D721Med (cell line): ENCODE results near the gene TCF4.

Source experiments
- DNase-seq: peaks from one replicate; pipeline ENCODE4 v3.0.0; 2011; ENCODE audit warnings: low spot score; ENCODE audit not compliant: insufficient read length
- FAIRE-seq: peaks from 2 replicates; lab custom pipeline; 2011; peaks lifted over from hg19 to GRCh38; lab: Jason Lieb, UNC
- TF ChIP-seq, protein P1 (sequence below): IDR thresholded peaks from 2 replicates; pipeline ENCODE4 v1.5.1; 2012; ENCODE audit warnings: mild to moderate bottlenecking, control low read depth; ENCODE audit not compliant: insufficient read depth; ENCODE audit errors: missing control alignments

TCF4 gene

DNA sequence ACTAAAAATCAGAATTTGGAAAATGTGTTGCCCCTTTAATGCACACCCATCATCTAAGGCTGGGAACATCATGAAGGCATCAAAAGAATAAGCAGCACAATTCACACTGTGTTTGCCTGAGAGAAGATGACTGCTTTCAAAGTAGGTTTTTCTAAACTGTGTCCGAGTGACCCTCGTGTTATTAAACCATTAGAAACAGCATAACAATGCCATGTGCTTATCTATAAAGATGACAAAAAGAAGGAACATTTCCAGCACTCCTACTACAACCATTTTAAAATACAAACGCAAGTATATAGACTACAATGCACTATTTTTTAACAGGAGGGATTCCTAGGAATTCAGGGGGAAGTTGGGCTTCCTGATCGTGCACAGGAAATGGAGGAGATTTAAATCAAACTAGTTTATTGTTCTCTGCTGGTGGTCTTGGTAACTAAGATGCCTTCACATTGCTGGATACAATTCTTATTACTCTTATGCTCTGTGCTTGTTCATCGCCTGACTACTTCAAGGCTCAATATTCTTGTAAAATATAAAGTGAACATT, 322.8 kb downstream of the TCF4 start:
- DNase-seq (no peak), FAIRE-seq (no peak)
- TF ChIP-seq, protein P1, sequence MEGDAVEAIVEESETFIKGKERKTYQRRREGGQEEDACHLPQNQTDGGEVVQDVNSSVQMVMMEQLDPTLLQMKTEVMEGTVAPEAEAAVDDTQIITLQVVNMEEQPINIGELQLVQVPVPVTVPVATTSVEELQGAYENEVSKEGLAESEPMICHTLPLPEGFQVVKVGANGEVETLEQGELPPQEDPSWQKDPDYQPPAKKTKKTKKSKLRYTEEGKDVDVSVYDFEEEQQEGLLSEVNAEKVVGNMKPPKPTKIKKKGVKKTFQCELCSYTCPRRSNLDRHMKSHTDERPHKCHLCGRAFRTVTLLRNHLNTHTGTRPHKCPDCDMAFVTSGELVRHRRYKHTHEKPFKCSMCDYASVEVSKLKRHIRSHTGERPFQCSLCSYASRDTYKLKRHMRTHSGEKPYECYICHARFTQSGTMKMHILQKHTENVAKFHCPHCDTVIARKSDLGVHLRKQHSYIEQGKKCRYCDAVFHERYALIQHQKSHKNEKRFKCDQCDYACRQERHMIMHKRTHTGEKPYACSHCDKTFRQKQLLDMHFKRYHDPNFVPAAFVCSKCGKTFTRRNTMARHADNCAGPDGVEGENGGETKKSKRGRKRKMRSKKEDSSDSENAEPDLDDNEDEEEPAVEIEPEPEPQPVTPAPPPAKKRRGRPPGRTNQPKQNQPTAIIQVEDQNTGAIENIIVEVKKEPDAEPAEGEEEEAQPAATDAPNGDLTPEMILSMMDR: no peak

DNA sequence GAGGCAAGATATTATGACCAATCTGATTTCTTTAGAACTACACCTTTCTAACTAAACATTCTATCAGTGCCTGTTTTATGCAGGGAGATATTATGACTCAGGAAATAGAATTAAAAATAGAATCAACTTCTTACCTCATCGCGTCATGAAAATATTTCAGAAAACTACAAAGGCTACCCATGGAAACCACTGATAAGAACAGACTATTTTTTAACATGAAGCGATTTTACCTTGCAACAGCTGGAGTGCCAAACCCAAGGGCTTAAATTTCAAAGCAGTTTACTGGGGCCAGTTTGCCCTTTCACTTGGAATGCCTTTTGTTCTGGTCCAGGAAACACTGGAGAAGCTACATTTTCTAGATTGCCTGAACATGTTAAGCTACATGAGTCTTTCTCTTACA, 323.9 kb downstream of the TCF4 start:
- DNase-seq (no peak), FAIRE-seq (no peak)
- TF ChIP-seq, protein P1: no peak

DNA sequence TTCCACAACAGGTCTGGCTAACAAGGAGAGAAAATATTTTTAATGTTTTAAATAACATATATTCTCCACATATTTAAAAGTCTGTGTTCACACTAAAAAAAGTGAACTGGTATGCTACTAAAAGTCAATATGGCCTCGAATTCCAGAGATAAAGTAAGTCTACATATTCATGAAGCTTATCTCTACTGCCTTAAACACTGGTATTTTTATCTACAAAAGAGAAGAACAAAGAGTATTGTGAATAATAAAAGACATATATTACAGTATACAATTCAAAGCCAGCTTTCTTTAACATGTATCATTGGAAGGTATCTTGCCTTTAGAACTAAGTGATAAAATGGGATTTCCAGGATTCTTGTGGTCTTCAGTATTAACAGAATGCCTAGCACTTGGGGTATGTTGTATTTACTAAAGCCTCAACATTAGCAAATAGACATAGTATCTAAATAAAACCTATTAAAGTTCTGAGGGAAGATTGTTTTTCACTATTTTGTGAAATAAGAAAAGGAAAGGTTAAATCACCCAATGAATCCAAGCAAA, 325.9 kb downstream of the TCF4 start:
- TF ChIP-seq, protein P1: no peak
- no peak for DNase-seq

DNA sequence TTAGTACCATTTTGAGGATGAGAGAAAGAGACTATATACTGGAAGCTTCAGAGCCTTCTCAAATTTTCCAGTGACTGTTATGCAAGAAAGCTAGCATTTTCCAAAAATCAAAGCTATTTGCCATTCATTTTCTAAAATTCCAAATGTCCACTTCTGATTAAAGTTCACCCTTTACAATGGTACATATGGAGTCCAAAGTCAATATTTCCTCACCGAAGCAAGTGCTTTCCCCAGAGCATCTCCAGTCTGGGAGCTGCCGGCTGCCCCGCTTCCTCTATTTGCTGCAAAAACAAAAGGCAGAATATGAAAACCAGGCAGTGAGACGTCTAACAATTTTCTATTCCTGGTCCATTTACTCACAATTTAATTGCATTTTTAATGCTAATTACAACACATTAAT, 326.7 kb downstream of the TCF4 start:
- TF ChIP-seq, protein P1: no peak
- FAIRE-seq (no peak), DNase-seq (no peak)

More for the DNA sequence above, 325.9 kb downstream of the TCF4 start:
- no peak for FAIRE-seq

DNA sequence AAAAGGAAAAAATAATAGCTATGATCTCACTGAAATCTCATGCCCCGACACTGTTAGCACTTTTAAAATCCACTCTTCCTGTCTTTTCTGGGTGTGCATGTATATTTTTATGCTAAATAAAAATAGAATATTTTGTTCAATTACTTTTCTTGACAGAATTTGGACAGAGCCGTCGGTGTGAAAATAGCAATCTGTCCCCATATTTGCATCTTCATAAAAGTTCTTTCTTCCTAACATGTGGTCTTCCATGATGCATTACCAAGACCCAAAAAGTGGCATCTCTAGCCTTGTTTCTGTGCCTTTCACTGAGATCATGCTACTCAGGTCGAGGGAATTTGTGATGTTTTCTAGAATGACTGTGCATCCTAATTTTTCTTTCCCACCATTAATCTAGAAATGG, 329.9 kb downstream of the TCF4 start:
- FAIRE-seq (no peak), DNase-seq (no peak)
- TF ChIP-seq, protein P1: no peak

DNA sequence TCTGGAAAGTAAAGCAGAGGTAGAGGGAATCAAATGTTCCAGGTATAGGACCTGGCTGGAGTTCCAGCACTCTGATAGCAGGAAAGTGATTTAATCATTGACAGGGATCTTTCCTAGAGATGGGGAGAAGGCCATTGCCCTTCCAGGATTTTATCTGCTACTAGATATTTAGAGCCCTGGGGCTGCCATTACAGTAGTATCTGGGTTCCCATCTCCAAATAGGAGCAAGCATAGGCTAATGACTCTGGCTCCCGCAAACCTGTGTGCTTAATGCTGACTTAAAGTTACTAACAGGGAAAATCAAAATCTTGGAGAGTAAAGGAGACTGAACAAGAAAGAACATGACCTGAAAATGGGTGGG, 331.1 kb downstream of the TCF4 start:
- DNase-seq (no peak), FAIRE-seq (no peak)
- TF ChIP-seq, protein P1: no peak

DNA sequence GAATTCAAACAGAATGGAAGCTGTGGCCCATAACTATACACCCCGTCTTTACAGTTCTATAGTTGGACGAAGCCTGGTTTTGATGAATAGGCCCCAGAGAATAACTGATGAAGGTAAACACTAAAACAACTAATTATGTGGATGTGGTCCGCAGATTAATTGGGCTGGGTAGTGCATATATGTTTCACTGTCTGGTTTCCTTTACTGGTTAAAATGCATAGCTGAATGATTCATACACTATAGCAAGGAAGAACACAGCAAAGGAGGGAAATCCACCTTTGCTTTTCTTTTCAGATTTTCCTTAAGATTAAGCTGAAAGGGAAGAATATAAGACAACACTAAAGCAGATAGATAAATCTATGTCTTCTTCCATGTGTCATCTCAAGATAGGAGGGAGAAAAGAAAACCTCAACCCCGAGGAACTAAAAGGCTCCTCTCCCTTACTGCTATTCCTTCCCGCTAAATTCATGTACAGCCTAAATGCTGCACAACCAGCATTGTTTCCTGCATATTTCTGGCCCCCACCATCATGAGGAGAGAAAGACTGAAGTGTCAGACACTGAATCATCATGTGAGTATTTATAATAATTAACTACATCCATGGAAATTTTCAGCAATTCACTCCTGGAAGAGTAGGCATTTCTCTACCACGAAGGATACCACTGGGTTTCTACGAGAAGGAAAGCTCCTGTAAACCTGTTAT, 331.6 kb downstream of the TCF4 start:
- FAIRE-seq (no peak), DNase-seq (no peak)
- TF ChIP-seq, protein P1: no peak
